Measurements from ENCODE around the gene PTDSS2.
"Not testable (repeated sequence)": the region's sequence is repeated elsewhere in the genome, so short reads cannot be mapped to it uniquely, and the experiment has no call there.

Gene PTDSS2

DNA sequence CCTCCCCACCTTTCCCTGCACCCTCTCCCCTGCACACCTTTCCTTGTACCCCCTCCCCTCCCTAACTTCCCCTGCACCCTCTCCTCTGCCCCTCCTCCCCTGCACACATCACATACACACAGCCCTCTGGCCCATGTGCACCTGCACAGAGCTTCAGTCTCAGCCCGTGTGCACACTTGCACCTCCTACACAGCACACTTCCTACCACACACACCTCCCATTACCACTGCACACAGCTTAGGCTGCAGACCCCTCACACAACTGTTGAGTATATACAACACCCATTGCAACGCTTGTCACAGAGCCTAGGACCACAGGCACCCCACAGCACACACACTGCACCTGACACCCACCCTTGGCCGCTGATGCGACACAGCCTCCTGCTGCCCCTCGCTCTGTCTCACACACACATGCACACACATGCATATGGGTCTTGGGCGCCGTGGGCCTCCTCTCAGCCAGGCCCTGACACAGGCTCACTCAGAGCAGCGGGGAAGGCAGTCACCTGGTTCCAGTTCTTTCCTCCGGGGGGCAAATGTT lies 35.7 kb upstream of the PTDSS2 start:
- no peak for DNase-seq

DNA sequence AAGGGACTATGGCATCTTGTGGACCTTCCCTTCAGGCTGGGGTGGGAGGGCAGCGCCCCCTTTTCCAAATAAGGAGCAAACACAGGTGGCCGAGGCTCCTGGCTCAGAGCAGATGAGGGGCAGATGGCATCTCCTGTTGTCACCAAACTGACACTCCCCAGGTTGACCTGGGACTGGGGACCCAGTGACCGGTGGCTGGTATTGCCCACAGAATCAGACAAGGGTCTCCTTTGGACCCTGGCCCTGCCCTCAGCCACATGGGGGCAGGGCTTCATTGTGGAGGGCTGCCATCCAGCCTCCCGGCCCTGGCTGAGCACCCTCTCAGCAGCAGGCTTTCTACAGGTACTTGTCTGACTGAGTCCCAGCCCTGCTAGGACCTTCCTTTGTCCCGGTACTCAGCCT lies 34.4 kb upstream of the PTDSS2 start:
- DNase-seq: no peak

- DNase-seq: no peak
Measured at GRCh38 chr11:416051-416756, 33.9 kb upstream of the PTDSS2 start.

DNA sequence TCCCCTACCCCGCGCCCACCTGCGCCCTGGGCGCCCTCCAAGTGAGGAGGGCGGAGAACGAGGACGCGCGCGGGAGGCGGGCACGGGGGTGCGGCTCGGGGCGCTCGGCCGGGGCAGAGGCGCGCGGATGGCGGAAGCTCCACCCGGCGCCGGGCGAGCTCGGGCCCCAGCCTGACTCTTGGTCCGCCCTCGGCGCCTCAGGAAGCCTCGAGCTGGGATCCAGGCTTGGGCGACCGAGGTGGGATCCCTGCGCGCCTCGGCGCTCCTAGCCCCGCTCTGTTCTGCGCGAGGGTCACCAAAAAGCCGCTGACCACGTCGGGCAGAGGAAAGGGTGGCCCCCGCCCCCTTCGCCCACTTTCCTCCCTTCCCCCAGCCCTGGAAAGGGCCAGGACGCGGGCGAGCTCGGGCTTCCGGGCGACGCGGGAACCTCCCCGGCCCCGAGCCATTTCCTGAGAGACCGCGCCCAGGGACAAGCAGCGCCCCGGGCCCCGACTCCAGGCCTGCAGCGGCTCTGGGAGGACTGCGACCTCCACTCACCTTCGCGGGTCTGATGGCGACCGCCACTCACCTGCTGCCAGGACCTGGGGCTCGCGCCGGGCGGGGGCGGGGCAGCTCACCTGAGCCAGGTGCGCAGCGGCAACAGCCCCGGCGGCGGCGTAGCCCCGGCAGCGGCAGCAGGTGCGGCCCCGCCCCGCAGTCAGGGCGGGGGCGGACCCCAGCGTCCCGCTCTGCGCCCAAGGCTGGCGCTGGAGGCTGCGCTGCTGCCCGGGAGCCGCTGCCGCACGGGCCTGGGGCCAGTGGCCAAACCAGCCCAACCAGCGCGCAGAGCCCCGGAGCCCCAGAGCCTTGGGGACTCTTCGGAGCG lies 33.1 kb upstream of the PTDSS2 start:
- no peak for DNase-seq

- DNase-seq: no peak
Measured at GRCh38 chr11:417652-418342, 32.3 kb upstream of the PTDSS2 start.

GRCh38 chr11:418343-419247 lies 31.5 kb upstream of the PTDSS2 start:
- no peak for DNase-seq

- DNase-seq: no peak
Measured at GRCh38 chr11:419248-420005, 30.7 kb upstream of the PTDSS2 start.

DNA sequence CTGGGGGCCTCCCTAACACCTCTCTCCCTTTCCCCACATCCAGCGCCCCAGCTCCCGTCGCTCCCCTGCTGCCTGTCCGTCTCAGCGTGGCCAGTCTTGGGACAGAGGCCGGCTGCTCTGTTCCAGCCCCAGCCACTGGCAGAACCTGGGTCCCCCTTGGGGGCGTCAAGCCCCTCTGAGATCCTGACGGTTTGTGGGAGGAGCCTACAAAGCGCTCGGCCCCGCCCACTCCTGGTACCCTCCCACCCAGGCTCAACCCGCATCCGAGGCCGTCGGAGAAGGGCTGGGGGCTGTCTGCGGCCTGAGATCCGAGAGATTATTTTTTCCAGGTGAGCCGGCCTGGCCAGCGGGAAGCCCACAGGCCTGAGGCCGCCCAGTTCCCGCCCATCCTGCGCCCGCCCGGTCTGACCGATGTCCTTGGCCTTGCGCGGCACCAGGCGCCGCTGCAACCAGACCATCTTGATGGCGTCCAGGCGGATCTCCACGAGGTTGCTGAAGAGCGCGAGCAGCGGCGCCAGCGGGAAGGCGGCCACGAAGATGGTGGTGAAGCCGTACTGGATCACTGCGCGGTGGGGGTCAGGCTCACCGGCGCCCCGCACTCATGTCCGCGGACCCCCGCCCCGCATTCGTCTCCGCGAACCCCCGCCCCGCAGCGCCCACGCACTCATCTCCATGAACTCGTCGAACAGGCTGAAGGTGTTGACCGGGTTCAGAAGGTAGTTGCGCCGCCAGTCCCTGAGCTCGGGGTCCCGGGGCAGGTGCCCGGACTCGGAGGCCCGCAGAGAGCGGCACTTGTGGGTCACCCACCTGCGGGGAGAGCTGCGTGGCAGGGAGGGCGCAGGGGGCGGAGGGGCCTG lies 29.8 kb upstream of the PTDSS2 start:
- no peak for DNase-seq

GRCh38 chr11:420911-421321 lies 29.2 kb upstream of the PTDSS2 start:
- DNase-seq: no peak

DNA sequence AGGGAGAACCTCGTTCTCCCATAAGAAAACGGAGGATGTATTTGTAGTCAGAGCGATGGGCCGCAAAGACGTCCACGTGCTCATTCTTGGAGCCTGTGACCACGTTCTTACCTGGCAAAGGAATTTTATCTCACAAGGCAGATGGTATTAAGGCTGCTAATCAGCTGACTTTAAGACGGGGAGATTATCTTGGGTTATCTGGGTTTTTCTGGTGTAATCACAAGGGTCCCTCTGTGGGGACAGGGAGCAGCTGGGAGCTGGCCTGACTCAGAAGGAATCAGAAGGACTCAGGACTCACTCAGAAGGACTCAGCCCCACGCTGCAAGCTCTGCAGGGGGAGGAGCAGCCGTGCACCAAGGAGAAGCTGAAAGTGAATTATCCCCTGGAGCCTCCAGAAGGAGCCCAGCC lies 27.8 kb upstream of the PTDSS2 start:
- no peak for DNase-seq

- DNase-seq: no peak
Measured at GRCh38 chr11:424232-424631, 25.8 kb upstream of the PTDSS2 start.

DNA sequence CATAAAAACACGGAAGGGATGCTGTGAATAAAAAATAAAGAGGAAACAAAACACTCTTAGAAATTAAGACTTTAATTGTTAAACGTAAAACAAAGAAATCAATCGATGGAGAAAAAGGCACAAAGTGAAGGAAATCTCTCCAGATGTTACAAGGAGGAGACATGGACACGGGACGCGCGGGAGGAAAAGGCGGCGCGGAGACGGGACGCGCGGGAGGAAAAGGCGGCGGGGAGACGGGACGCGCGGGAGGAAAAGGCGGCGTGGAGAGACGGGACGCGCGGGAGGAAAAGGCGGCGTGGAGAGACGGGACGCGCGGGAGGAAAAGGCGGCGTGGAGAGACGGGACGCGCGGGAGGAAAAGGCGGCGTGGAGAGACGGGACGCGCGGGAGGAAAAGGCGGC lies 25.3 kb upstream of the PTDSS2 start:
- not testable (repeated sequence) for DNase-seq

GRCh38 chr11:425301-425700 lies 24.8 kb upstream of the PTDSS2 start:
- DNase-seq: no peak

DNA sequence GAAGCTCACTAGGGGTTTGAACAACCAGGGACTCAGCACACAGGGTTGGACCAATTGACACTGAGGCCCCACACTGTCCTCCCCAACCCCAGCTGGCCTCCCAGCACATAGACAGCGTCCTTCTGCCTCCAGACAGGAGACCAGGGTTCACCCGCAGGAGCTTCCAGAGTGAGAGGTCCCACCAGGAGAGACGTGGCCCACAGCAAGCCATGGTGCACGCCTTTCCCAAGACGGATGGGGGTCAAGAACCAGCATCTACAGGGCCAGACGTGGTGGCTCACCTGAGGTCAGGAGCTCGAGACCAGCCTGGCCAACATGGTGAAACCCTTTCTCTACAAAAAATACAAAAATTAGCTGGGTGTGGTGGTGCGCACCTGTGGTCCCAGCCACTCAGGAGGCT lies 23.2 kb upstream of the PTDSS2 start:
- no peak for DNase-seq

DNA sequence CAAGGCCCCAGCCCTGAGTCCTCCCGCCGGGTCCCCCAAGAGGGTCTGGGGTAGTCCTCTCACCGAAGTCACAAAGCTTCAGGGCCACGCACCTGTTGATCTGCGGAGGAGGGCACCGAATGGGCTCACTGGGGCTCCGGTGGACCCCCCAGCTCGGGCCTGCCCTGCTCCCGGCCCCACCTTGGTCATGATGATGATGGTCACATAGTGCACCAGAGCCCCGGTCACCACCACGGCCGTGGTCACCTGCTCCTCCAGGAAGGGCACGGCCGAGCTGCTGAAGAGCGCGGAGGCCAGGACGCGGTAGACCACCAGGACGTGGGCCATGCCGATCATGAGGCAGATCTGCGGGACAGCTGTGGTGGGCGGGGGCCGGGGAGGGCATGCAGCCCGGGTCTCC lies 21.8 kb upstream of the PTDSS2 start:
- no peak for DNase-seq

DNA sequence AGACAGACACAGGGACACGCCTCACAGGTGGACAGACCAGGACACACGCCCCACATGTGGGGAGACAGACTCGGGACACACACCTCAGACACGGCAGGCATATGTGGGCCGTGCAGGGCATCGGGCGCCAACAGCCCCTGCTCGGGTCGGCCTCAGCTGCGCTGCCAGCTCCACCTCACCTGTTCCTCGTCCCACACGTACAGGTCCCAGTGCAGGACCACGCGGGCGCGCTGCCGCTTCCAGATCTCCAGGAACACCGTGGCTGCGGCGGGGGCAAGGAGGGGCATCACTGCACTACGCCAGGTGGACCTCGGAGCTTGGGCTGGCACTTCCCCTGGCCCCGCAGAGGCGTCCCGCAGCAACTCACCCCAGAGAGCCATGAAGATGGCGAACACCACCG lies 20.7 kb upstream of the PTDSS2 start:
- no peak for DNase-seq

DNA sequence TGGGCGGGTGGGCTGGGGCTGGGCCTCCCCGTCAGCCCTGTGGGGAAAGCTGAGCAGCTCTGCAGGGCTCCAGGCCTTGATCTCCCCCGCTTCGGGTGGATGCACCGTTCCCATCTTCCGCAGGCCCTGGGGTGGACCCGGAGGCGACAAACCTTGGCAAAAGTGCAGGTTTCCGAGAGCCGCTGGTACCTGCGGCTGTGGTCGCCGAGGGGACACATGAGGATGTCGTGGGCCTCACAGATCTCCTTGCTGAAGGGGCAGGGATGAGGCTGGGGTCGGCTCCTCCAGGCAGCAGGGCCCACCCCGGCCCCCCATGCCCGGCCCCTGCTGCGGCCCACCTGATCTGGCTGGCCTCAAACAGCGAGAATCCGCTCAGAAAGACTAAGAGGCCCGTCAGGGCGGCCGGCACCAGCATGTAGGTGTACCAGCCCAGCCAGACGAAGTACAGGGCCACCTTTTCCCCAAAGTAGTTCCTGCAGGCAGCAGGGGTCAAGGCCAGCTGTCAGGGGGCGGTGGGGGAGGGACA lies 20.1 kb upstream of the PTDSS2 start:
- no peak for DNase-seq

- no peak for DNase-seq
Measured at GRCh38 chr11:431921-432320, 18.2 kb upstream of the PTDSS2 start.

- DNase-seq: no peak
Measured at GRCh38 chr11:432501-433100, 17.5 kb upstream of the PTDSS2 start.

DNA sequence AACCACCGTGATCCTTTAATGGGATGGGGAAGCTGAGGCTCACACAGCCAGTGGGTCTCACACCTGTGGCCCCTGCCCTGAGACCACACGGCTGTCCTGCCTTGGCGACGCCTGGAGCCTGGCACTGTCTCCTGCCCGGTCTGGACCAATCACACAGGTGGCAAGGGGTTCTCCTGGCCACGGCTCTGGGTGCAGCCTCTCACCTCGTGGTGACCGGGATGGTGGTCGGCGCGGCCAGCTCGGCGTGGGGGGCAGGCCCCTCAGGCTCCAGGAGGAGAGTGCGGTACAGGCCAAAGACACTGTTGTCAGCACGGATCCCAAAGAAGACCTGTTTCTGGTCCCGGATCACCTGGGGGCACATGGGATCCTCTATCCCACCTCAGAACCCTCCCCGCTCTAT lies 17.0 kb upstream of the PTDSS2 start:
- DNase-seq: no peak
